Fibroblast of skin of abdomen (primary cell): ENCODE data around the gene DIP2B.
"Not testable (repeated sequence)": the region's sequence is repeated elsewhere in the genome, so short reads cannot be mapped to it uniquely, and the experiment has no call there.

Source experiments
- DNase-seq: peaks from one replicate; pipeline ENCODE4 v3.0.0-alpha.2; 2013

DIP2B gene

DNA sequence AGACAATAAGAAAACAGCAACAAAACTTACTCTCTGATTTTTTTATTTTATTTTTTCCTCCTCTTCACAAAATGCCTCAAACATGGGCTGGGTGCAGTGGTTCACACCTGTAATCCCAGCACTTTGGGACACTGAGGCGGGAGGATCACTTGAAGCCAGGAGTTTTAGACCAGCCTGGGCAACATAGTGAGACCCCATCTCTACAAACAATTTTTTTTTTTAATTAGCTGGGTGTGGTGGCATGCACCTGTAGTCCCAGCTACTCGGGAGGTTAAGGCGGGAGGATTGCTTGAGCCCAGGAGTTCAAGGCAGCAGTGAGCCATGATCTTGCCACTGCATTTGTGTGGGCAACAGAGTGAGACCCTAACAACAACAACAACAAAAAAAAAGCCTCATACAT lies 176.3 kb downstream of the DIP2B start:
- not testable (repeated sequence) for DNase-seq

- no peak for DNase-seq
These were observed 180.9 kb downstream of the DIP2B start for GRCh38 chr12:50685641-50686040.

GRCh38 chr12:50686406-50686805 lies 181.6 kb downstream of the DIP2B start:
- DNase-seq = no peak

DNA sequence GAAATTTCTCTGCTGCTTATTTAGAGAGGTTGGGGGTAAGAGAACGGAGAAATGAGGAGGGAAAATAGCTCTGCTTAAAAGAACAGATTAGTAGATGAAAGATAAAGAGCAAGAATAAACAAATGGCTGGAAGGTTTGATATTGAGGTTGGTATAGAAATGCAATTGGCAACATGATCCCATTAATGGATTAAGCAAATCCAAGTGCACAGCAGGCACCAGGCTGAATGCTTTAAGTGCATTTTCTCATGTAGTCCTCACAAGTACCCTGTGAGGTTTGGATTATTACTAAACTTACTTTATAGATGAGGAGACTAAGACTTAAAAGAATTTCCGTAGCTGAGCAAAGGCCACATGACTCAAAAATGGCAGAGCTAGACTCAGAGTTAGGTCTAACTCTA lies 182.2 kb downstream of the DIP2B start:
- DNase-seq = no peak

DNA sequence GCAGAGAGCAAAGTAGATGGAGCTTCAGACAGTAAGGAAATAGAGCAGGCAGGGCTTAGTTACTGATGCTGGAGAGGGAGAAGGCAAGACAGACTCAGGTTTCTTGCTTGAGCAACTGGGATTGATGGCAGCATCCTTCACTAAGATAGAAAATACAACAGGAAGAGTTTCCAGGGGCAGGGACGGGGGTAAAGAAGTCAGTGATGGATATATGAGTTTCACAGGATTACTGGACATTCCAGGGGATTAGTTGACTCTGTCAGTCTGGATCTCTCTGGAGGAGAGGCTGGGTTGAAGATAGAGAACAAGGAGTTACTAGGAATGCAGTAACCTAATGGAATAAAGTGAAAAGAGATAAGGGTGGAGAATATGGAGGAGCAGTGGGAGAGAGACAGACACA lies 184.7 kb downstream of the DIP2B start:
- DNase-seq = peak; percentile 27

GRCh38 chr12:50690925-50691324 lies 186.1 kb downstream of the DIP2B start:
- no peak for DNase-seq

DNA sequence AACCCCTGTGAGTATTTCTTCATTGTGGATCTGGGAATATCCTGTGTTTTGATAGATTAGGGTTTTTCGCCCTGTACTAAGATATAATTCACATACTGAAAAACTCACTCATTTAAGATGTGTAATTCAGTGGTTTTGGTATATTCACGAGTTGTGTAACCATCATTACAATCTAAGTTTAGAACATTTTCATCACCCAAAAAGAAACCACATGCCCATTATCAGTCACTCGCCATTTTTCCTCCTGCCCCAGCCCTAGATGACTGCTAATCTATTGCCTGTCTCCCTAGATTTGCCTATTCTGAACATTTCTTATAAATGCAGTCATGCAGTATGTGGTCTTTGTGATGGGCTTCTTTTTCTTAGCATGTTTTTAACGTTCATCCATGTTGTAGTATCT lies 191.2 kb downstream of the DIP2B start:
- no peak for DNase-seq

DNA sequence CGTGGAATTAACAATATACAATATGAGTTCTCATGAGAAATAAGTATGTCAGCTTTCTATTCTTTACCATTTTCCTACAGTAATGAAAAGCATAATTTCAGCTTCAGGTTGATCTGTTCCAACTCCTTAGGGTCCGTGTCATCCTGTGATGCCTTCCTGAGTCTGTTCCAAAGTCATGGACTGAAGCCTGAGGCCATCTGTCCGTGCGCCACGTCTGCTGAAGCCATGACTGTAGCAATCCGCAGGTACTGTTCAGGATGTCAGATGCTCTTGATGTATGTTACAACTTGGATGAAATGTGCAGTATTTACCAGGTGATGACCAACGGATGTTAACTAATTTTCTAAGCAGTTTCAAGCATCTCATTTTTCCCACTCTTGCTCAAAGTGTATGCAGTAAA lies 192.1 kb downstream of the DIP2B start:
- DNase-seq = no peak

- no peak for DNase-seq
These were observed 194.4 kb downstream of the DIP2B start for GRCh38 chr12:50699154-50699553.

- DNase-seq = no peak
These were observed 195.2 kb downstream of the DIP2B start for GRCh38 chr12:50699940-50700339.

- no peak for DNase-seq
These were observed 201.8 kb downstream of the DIP2B start for GRCh38 chr12:50706606-50707005.

DNA sequence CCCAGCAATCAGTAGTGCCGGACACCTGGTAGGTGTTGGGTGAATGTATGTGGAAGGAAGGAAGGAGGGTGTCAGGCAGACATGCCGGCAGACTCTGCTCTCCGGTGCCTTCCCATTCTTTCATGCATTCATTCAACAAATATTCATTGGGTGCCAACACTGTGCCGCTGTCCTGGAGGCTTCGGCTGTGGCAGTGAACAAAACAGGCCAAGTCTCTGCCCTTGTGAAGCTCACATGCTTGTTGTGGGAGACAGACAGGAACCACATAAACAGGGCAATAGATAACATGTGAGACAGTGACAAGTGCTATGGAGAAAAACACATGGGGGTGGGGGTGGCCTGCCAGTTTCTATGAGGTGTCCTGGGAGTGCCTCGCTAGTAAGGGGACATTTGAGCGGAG lies 202.6 kb downstream of the DIP2B start:
- DNase-seq = no peak

GRCh38 chr12:50708631-50709030 lies 203.8 kb downstream of the DIP2B start:
- DNase-seq = peak; percentile 78

DNA sequence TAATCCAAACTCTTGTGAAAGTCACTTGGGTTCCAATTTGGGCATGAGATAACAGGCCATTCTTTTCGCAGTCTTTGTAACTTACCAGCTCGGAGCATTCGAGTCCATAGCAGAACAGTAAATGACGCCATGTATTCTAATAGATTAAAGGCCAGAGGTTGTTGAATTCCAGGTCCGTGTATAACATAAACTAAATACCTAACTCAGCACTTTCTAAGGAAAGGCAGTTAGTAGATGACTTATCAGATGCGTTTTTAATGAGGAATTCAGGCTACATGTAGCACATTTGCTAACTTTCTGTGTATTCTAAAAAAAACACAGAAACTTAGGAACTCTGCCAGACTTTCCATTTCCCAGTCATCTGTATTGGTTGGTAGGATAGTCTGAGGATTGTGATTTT lies 206.3 kb downstream of the DIP2B start:
- DNase-seq = no peak

GRCh38 chr12:50715174-50715573 lies 210.4 kb downstream of the DIP2B start:
- DNase-seq = no peak

DNA sequence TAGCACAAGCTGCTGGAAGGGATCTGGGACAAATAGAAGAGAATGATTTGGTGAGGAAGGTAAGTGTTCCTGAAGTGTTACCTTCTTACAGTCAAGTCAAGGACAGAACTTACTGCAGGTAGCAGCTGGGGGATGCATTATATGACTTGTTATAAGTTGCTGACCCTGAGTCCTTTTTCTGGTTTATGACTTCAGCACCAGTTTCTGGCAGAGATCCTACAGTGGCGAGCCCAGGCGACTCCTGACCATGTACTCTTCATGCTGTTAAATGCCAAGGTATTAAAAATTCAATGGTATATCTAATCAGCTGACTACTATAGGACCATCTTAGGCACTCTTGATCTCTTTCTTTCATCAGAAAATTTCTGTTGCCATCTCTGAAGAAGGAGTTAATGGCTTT lies 214.0 kb downstream of the DIP2B start:
- no peak for DNase-seq

GRCh38 chr12:50720085-50720484 lies 215.3 kb downstream of the DIP2B start:
- peak; percentile 17 for DNase-seq

GRCh38 chr12:50720501-50720900 lies 215.7 kb downstream of the DIP2B start:
- DNase-seq = no peak

DNA sequence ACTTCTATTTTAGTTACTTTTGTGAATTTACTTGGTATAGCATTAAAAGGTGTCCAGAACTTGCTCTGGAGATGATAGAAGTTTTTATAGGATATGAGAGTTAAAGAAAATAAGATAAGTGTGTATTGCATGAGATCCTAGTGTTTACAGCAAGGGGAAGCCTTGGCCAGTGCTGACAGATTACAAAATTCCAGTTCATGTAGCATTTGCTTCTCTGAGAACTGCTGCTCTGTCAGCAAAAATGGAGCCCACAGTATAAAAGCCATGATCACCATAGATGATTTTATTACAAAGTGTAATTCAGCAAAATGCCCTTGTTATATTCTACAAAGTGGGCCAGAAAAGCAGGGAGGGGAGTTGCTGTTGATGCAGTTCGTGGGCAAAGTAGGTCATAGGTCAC lies 219.1 kb downstream of the DIP2B start:
- no peak for DNase-seq

GRCh38 chr12:50725011-50725942 lies 220.5 kb downstream of the DIP2B start:
- peak; percentile 40 for DNase-seq

DNA sequence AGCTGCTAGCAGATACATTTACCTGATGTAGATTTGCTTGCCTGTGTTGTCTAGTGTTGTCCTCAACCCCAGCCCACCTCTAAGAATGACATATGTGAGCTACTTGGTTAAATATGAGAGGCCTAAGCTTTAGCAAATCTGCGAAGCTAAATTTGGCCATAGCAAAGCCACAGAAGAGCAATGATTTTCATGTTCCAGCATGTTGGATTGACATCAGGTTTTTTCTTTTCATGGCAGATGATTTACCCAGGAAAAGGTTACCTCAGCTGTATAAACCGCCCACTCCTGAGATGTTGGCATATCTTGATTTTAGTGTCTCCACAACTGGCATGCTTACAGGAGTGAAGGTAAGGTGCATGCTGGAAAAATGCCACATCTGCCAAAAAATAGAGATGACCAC lies 222.7 kb downstream of the DIP2B start:
- DNase-seq = no peak

- DNase-seq = no peak
These were observed 223.6 kb downstream of the DIP2B start for GRCh38 chr12:50728417-50728816.

- DNase-seq = no peak
These were observed 224.1 kb downstream of the DIP2B start for GRCh38 chr12:50728841-50729240.

DNA sequence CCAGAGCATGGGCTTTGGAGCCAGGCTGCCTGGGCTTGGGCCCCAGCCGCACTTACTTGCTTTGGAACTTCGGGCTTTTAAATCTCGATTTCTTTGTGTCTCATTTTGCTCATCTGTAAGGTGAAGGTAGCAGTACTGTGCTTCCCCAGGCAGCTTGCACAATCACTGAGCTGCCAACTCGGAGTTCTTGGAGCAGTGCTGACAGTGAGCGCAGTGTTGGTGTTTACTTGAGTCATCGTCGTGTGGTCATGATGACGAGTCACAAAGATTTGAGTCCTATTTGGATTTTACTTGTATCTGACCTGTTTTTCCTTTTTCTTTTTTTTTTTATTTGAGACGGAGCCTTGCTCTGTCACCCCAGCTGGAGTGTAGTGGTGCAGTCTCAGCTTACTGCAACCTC lies 227.8 kb downstream of the DIP2B start:
- DNase-seq = peak; percentile 68

DNA sequence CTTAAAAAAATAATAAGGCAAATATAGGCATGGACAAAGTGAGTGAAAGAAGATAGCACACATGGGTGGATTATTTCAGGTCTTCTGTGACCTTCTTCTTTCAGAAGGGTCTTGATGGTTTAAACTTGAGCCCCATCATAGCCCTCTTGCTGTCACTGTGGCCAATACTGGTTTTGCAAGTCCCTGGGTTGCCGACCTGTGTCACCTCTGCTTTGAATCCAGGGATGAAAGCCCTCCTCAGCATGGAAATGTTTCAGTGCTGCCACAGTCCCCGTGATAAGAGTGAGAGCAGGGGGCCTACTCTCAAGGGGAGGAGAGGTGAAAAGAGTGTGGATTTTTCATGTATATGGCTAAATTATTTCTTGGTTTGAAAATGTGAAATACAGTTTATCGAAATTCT lies 228.9 kb downstream of the DIP2B start:
- DNase-seq = no peak
